B cell (primary cell): ENCODE measurements around the gene UBASH3B. TPM values are rescaled to one million over a fixed set of nuclear protein-coding genes. Genes with fewer than 3 reads are reported as not detected.

Source experiments
- ATAC-seq: fragments of 200-7000 bp; cut with Tn5 transposase; one replicate; pipeline ENCODE4 v1.10.0; 2021; ENCODE audit warnings: low read depth, mild to moderate bottlenecking, moderate number of reproducible peaks, moderate library complexity
- CTCF ChIA-PET: fragments of 350-600 bp; sonication (Branson Sonifier 250); formaldehyde crosslinking; loops from one replicate; lab custom pipeline; 2021; ENCODE audit warnings: antibody characterized with exemption, inconsistent platforms; lab: Charles Lee
- POLR2A ChIA-PET: fragments of 350-600 bp; sonication (Branson Sonifier 250); formaldehyde crosslinking; loops from one replicate; lab custom pipeline; 2021; ENCODE audit warnings: antibody characterized with exemption; lab: Charles Lee
- DNase-seq: peaks from one replicate; pipeline ENCODE4 v3.0.0; 2013
- H2AFZ ChIP-seq: 2 replicates; pipeline ENCODE4 v1.6.1; 2012; ENCODE audit warnings: mild to moderate bottlenecking, low read depth, low read length; ENCODE audit not compliant: insufficient read depth, poor library complexity, severe bottlenecking
- H3K27ac ChIP-seq, 2 donors: 1 replicate in 1 of 2; 2 replicates in 1 of 2; pipeline ENCODE4 v1.5.1; 2012 to 2013; ENCODE audit warnings: low read length in 2 of 2, mild to moderate bottlenecking in 2 of 2, moderate library complexity in 1 of 2
- H3K27me3 ChIP-seq, 4 experiments: fragments of 200-600 bp in 1 of 4; sonication (generic) in 1 of 4; replicated peaks in 1 of 4; 1 replicate in 2 of 4; 2 replicates in 2 of 4; pipeline versions ENCODE4 v1.6.1 to v1.7.0; 2013 to 2016; ENCODE audit warnings: low read length in 3 of 4, mild to moderate bottlenecking in 2 of 4, mixed read lengths in 1 of 4, moderate library complexity in 1 of 4; ENCODE audit not compliant: insufficient read depth in 4 of 4, control insufficient read depth in 3 of 4; ENCODE audit errors: control extremely low read depth in 1 of 4
- H3K36me3 ChIP-seq, 2 experiments: replicated peaks in 1 of 2; 1 replicate in 1 of 2; 2 replicates in 1 of 2; pipeline versions ENCODE4 v1.6.1 to v1.7.1; 2013; ENCODE audit warnings: low read length in 1 of 2; ENCODE audit not compliant: insufficient read depth in 2 of 2, control insufficient read depth in 1 of 2; ENCODE audit errors: control extremely low read depth in 1 of 2, extremely low read depth in 1 of 2
- H3K4me1 ChIP-seq, 2 donors: fragments of 200-600 bp in 1 of 2; sonication (generic) in 1 of 2; 1 replicate in 1 of 2; 2 replicates in 1 of 2; pipeline versions ENCODE4 v1.5.1 to v1.6.1; 2013 to 2017; ENCODE audit warnings: low read length in 2 of 2; ENCODE audit not compliant: control insufficient read depth in 2 of 2, insufficient read depth in 2 of 2
- H3K4me2 ChIP-seq: replicated peaks from 2 replicates; pipeline ENCODE3; 2012; ENCODE audit warnings: mild to moderate bottlenecking, low read depth, low read length; ENCODE audit not compliant: poor library complexity, severe bottlenecking
- H3K4me3 ChIP-seq, 5 experiments: fragments of 200-600 bp in 1 of 5; sonication (generic) in 1 of 5; 1 replicate in 3 of 5; 2 replicates in 2 of 5; pipeline versions ENCODE4 v1.5.1 to v1.7.0; 2011 to 2016; ENCODE audit warnings: low read length in 4 of 5, mild to moderate bottlenecking in 4 of 5, low read depth in 2 of 5, control low read depth in 1 of 5, moderate library complexity in 1 of 5; ENCODE audit not compliant: insufficient read depth in 1 of 5; ENCODE audit errors: control extremely low read depth in 1 of 5, extremely low read depth in 1 of 5
- H3K79me2 ChIP-seq: fragments of 200-600 bp; sonication (generic); one replicate; pipeline ENCODE4 v1.6.0; 2016; ENCODE audit warnings: low read length; ENCODE audit not compliant: control insufficient read depth, insufficient read depth
- H3K9ac ChIP-seq: fragments of 200-600 bp; sonication (generic); 2 replicates; pipeline ENCODE4 v1.6.1; 2017; ENCODE audit warnings: mild to moderate bottlenecking, low read length, moderate library complexity
- H3K9me3 ChIP-seq, 3 donors: one replicate each; pipeline versions ENCODE4 v1.6.1 to v1.7.1; 2013; ENCODE audit warnings: low read length in 2 of 3; ENCODE audit not compliant: control insufficient read depth in 2 of 3, insufficient read depth in 1 of 3; ENCODE audit errors: control extremely low read depth in 1 of 3
- H4K20me1 ChIP-seq: 2 replicates; pipeline ENCODE4 v1.6.0; 2012; ENCODE audit warnings: mild to moderate bottlenecking, low read length; ENCODE audit not compliant: insufficient read depth, control insufficient read depth, poor library complexity, severe bottlenecking
- H3K27ac Mint-ChIP-seq: one replicate; pipeline ENCODE4 v1.8.0; 2021; ENCODE audit warnings: mixed read lengths
- H3K27me3 Mint-ChIP-seq: one replicate; pipeline ENCODE4 v1.8.0; 2021; ENCODE audit warnings: mixed read lengths
- H3K4me1 Mint-ChIP-seq: one replicate; pipeline ENCODE4 v1.8.0; 2021; ENCODE audit warnings: mixed read lengths
- H3K4me3 Mint-ChIP-seq: one replicate; pipeline ENCODE4 v1.8.0; 2021; ENCODE audit warnings: mixed read lengths
- H3K9me3 Mint-ChIP-seq: one replicate; pipeline ENCODE4 v1.8.0; 2022; ENCODE audit warnings: mixed read lengths; ENCODE audit not compliant: insufficient read depth
- EZH2 ChIP-seq: IDR thresholded peaks from 2 replicates; pipeline ENCODE4 v1.6.1; 2012; ENCODE audit warnings: borderline replicate concordance, low read depth, mild to moderate bottlenecking, moderate library complexity, low read length; ENCODE audit not compliant: insufficient read depth, poor library complexity, severe bottlenecking
- WGBS: methylation state at CpG from one replicate; pipeline ENCODE4 v1.1.5; 2013; ENCODE audit warnings: missing lambda C conversion rate; ENCODE audit not compliant: insufficient coverage; 5-methylcytosine and 5-hydroxymethylcytosine counted together
- intact Hi-C: fragments of 100-400 bp; cut with micrococcal nuclease; formaldehyde crosslinking; loops from one replicate; pipeline ENCODE4 v1.10.0; 2022
- polyA plus RNA-seq: library from polyadenylated mRNA; depleted of rRNA; stranded (reverse); fragments of >200 nt; gene quantifications from 2 replicates; pipeline ENCODE4 v1.2.3, GENCODE V29; 2012
- total RNA-seq, 2 donors: library from RNA; stranded (reverse); fragments of 120-200 nt in 1 of 2; gene quantifications; 1 replicate in 1 of 2; 2 replicates in 1 of 2; pipeline versions ENCODE4 v1.2.3 to v1.2.4, GENCODE V29; 2013 to 2022
- TF ChIP-seq, protein P1 (sequence below): fragments of 200-600 bp; IDR thresholded peaks from one replicate; pipeline ENCODE4 v1.8.0; 2022; ENCODE audit warnings: antibody characterized with exemption, mild to moderate bottlenecking

The UBASH3B gene
- total and polyA plus RNA-seq, 2 donors (not counting 1 experiment from before 2014, with no cell fraction given), result 2.3 to 3.6 TPM

DNA sequence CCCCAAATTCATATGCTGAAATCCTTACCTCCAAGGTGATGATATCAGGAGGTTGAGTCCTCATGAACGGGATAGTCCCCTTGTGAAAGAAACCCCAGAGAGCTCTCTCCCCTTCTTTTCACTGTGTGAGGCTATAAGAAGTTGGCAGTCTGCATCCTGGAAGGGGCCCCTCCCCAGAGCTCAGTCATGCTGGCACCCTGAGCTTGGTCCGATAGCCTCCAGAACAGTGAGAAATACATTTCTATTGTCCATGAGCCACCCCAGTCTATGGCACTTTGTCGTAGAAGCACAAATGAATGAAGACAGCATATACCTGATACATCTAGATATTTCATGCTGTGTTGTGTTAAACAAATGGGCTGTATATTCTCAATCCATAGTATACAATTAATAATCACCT is 101.7 kb downstream of the UBASH3B start:
- no peak overlapping the region for H3K9ac ChIP-seq
- DNase-seq (no peak), ATAC-seq (no peak)
- TF ChIP-seq, protein P1, sequence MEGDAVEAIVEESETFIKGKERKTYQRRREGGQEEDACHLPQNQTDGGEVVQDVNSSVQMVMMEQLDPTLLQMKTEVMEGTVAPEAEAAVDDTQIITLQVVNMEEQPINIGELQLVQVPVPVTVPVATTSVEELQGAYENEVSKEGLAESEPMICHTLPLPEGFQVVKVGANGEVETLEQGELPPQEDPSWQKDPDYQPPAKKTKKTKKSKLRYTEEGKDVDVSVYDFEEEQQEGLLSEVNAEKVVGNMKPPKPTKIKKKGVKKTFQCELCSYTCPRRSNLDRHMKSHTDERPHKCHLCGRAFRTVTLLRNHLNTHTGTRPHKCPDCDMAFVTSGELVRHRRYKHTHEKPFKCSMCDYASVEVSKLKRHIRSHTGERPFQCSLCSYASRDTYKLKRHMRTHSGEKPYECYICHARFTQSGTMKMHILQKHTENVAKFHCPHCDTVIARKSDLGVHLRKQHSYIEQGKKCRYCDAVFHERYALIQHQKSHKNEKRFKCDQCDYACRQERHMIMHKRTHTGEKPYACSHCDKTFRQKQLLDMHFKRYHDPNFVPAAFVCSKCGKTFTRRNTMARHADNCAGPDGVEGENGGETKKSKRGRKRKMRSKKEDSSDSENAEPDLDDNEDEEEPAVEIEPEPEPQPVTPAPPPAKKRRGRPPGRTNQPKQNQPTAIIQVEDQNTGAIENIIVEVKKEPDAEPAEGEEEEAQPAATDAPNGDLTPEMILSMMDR, result no peak
- TF ChIP-seq EZH2, result no peak
- H3K36me3 ChIP-seq, result no peaks in the 10 kb centered on the region
- H3K79me2 ChIP-seq, result peaks cover 30% of the 10 kb centered on the region
- POLR2A ChIA-PET, result interaction anchor here (1.3 kb wide), 1 partner anchor 102 kb away, joined by 4 read pairs; the partner anchor contains the start of gene UBASH3B
- Mint-ChIP-seq H3K4me1 (peaks cover 30% of the 10 kb centered on the region), H3K4me3 (no peak overlapping the region), H3K27me3 (peaks cover 4% of the 10 kb centered on the region), H3K9me3 (no peaks in the 10 kb centered on the region), H3K27ac (no peak overlapping the region)
- no peaks in the 10 kb centered on the region for H4K20me1 ChIP-seq
- CTCF ChIA-PET, result interaction anchor here (1.0 to 18.4 kb wide), 14 partner anchors 8 to 177 kb away, joined by 3 to 405 read pairs (median 16); partner anchors contain the start of gene UBASH3B
- H3K9me3 ChIP-seq, result no peaks in the 10 kb centered on the region
- no peak overlapping the region for H2AFZ ChIP-seq
- H3K4me1 ChIP-seq, result peaks cover 17 to 28% of the 10 kb centered on the region in 2 donors
- H3K4me3 ChIP-seq, result no peak overlapping the region
- H3K27ac ChIP-seq, result no peak overlapping the region
- intact Hi-C loops, result loop anchor here (2.0 kb wide), 1 partner anchor 60 kb away; no protein-coding TSS in a partner anchor
- H3K4me2 ChIP-seq, result no peak overlapping the region
- peaks cover 0 to 2% (median 0%) of the 10 kb centered on the region in 4 experiments for H3K27me3 ChIP-seq
- WGBS, result 100% methylated on average over 1 of the region's 3 CpGs

DNA sequence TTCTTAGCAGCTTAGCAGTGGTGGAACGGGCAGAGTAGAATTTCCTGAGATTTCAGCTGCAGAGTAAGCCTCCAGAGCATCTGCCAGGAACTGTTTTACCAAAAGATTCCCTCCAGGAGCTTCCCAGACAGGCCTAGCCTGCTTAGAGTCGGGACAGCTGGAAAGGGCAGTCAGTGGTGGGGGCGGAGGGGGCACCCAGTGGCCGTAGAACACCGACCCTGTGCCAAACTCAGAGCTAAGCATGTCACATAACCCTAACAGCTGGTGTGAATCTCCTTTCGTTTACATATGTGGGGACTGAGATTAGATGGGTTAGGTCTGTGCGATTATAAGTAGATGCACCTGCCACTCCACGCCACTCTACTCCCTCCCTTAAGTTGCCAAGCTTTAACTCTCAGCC is 102.8 kb downstream of the UBASH3B start:
- Histone ChIP-seq H3K27me3 (no peaks in the 10 kb centered on the region), H3K9ac (no peak overlapping the region), H3K4me2 (no peak overlapping the region), H2AFZ (no peak overlapping the region), H3K79me2 (peaks cover 21% of the 10 kb centered on the region), H3K4me3 (no peak overlapping the region), H3K27ac (no peak overlapping the region), H3K9me3 (no peaks in the 10 kb centered on the region), H4K20me1 (no peaks in the 10 kb centered on the region), H3K36me3 (no peaks in the 10 kb centered on the region), H3K4me1 (peaks cover 17 to 28% of the 10 kb centered on the region in 2 donors)
- H3K4me1 Mint-ChIP-seq, result peaks cover 30% of the 10 kb centered on the region
- ChIA-PET CTCF (interaction anchor here (0.9 to 18.4 kb wide), 7 partner anchors 13 to 126 kb away, joined by 3 to 405 read pairs (median 5); partner anchors contain the start of gene UBASH3B), POLR2A (no interaction called here)
- no peaks in the 10 kb centered on the region for H3K27me3 Mint-ChIP-seq
- no peak overlapping the region for H3K4me3 Mint-ChIP-seq
- H3K27ac Mint-ChIP-seq, result no peak overlapping the region
- H3K9me3 Mint-ChIP-seq, result no peaks in the 10 kb centered on the region
- TF ChIP-seq, protein P1, result no peak
- no peak for TF ChIP-seq EZH2
- intact Hi-C loops, result no loop called here
- ATAC-seq, result no peak
- 93% methylated on average over 5 of the region's 8 CpGs for WGBS
- no peak for DNase-seq
